ENCODE measurements around the gene PSMC5. TPM values are rescaled to one million over a fixed set of nuclear protein-coding genes. Genes with fewer than 3 reads are reported as not detected.
"Not testable (repeated sequence)": the region's sequence is repeated elsewhere in the genome, so short reads cannot be mapped to it uniquely, and the experiment has no call there.

The PSMC5 gene
- total RNA-seq, 1 donor from 2014 or later, result 49.6 TPM

GRCh38 chr17:63869491-63870291 lies 42.5 kb downstream of the PSMC5 start:
- not testable (repeated sequence) for H3K79me2 ChIP-seq (ENCODE audit: low read depth); H3K4me1 Mint-ChIP-seq; H3K27ac ChIP-seq; H3K4me3 Mint-ChIP-seq; H4K20me1 ChIP-seq (ENCODE audit: low read depth); H3K9me3 ChIP-seq (ENCODE audit: low read depth); H3K4me1 ChIP-seq; H3K9ac ChIP-seq; H3K9me3 Mint-ChIP-seq; H3K27ac Mint-ChIP-seq; H3K36me3 Mint-ChIP-seq; H3K36me3 ChIP-seq; H3K4me3 ChIP-seq; H3K27me3 ChIP-seq; H3F3A ChIP-seq (ENCODE audit: low read depth); H2AFZ ChIP-seq (replicated peaks); H3K4me2 ChIP-seq; H3K27me3 Mint-ChIP-seq (ENCODE audit: insufficient read depth, low read depth)
- TF ChIP-seq, protein P1, sequence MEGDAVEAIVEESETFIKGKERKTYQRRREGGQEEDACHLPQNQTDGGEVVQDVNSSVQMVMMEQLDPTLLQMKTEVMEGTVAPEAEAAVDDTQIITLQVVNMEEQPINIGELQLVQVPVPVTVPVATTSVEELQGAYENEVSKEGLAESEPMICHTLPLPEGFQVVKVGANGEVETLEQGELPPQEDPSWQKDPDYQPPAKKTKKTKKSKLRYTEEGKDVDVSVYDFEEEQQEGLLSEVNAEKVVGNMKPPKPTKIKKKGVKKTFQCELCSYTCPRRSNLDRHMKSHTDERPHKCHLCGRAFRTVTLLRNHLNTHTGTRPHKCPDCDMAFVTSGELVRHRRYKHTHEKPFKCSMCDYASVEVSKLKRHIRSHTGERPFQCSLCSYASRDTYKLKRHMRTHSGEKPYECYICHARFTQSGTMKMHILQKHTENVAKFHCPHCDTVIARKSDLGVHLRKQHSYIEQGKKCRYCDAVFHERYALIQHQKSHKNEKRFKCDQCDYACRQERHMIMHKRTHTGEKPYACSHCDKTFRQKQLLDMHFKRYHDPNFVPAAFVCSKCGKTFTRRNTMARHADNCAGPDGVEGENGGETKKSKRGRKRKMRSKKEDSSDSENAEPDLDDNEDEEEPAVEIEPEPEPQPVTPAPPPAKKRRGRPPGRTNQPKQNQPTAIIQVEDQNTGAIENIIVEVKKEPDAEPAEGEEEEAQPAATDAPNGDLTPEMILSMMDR (IDR thresholded peaks at IDR 0.05), result peak; percentile 47
- DNase-seq (ENCODE audit: low spot score), result peak; percentile 24

DNA sequence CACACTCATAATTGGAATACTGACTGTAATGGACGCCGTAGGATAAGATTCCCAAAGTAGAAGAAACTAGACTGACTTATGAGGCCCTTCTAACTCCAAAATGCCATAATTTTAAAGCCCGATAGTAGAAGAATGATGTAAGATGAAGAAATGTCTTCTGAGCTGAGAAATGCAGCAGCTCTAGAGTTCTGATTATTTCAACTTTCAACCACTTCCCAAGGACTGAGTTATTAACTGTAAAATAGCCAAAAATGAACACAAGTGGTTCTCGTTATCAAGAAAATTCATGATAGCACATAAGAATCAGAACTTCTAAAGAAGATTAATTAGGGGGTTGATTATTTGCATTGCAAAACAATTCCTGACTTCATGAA lies 43.0 kb downstream of the PSMC5 start:
- H3K36me3 Mint-ChIP-seq; H3F3A ChIP-seq (ENCODE audit: low read depth); H3K4me3 ChIP-seq; H3K27ac Mint-ChIP-seq; H2AFZ ChIP-seq (replicated peaks); H3K4me2 ChIP-seq; H3K4me1 ChIP-seq; H3K4me3 Mint-ChIP-seq; H3K9ac ChIP-seq; H3K36me3 ChIP-seq; H3K4me1 Mint-ChIP-seq; H3K79me2 ChIP-seq (ENCODE audit: low read depth); H3K9me3 ChIP-seq (ENCODE audit: low read depth); H3K27me3 Mint-ChIP-seq (ENCODE audit: insufficient read depth, low read depth); H3K27me3 ChIP-seq; DNase-seq (ENCODE audit: low spot score); H4K20me1 ChIP-seq (ENCODE audit: low read depth); H3K9me3 Mint-ChIP-seq; H3K27ac ChIP-seq: not testable (repeated sequence)

DNA sequence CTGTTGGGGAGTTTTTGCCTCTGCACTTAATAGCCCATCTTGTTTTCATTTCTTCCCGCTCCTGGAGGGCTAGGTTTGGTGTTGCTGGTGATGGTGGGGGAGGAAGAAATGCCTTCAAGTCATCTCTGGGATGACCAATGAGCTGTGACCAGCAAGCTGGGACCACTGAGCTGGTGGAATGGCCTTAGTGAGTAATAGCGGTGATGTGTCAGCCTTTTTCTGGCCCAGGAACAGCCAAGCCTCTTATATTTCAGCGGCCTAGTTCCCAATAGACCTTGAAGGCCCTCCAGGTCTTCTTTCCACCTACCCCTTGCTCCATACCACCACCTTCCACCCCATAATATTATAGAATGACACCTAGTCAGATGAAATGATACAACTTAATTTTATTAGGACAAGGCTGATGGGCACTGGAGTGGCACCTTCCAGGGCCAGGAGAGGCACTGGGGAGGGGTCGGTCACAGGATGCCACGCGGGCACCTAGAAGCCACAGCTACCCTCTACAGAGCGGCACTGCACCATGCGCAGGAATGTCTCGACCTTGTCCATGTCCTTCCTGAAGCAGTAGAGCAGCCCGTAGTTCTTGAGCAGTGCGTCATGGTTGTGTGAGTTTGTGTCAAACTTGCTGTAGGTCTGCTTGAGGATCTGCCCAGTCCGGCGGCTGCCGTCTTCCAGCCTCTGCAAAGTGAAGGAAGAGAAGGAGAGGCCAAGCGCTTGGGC lies 44.6 kb downstream of the PSMC5 start:
- H3K27me3 Mint-ChIP-seq (ENCODE audit: insufficient read depth, low read depth); H2AFZ ChIP-seq (replicated peaks); H3K4me3 ChIP-seq; H3K9me3 Mint-ChIP-seq; H3K9ac ChIP-seq; H4K20me1 ChIP-seq (ENCODE audit: low read depth); H3K4me2 ChIP-seq; H3F3A ChIP-seq (ENCODE audit: low read depth); H3K27ac Mint-ChIP-seq; H3K4me3 Mint-ChIP-seq; H3K27me3 ChIP-seq; H3K36me3 Mint-ChIP-seq; H3K79me2 ChIP-seq (ENCODE audit: low read depth); H3K4me1 Mint-ChIP-seq; H3K36me3 ChIP-seq; H3K27ac ChIP-seq; H3K4me1 ChIP-seq; DNase-seq (ENCODE audit: low spot score); H3K9me3 ChIP-seq (ENCODE audit: low read depth): not testable (repeated sequence)

DNA sequence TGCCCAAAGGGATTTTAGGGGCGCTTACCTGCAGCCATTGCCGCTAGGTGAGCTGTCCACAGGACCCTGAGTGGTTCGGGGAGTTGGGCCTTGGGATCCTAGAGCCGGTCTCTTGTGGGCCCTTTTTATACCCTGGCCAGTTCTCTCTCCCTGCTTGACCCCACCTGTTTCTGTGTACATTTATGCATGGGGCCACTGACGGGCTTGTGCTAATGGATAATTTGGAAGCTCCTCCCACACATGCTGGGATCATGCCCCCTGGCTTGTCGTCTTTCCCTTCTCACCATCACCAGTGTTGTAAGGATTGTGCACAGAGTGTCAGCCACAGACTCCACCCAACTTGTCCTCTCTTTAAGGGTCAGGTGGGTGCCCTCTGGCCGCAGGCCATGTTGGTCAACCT lies 46.3 kb downstream of the PSMC5 start, which contains the start of gene CSH2:
TSS of gene CSH2 (minus strand) at position 101 of the 400 bp plus-strand sequence. CDS start at position 38, 63 bp downstream.
- not testable (repeated sequence) for H3K4me1 ChIP-seq; H3K36me3 Mint-ChIP-seq; H3F3A ChIP-seq (ENCODE audit: low read depth); H3K27ac Mint-ChIP-seq; H3K9me3 ChIP-seq (ENCODE audit: low read depth); H3K79me2 ChIP-seq (ENCODE audit: low read depth); H3K4me3 ChIP-seq; H3K4me2 ChIP-seq; DNase-seq (ENCODE audit: low spot score); H3K27me3 Mint-ChIP-seq (ENCODE audit: insufficient read depth, low read depth); H3K4me3 Mint-ChIP-seq; H2AFZ ChIP-seq (replicated peaks); H4K20me1 ChIP-seq (ENCODE audit: low read depth); H3K9me3 Mint-ChIP-seq; H3K4me1 Mint-ChIP-seq; H3K36me3 ChIP-seq; H3K27me3 ChIP-seq; H3K9ac ChIP-seq; H3K27ac ChIP-seq

GRCh38 chr17:63874061-63874626 lies 46.9 kb downstream of the PSMC5 start:
- H3K4me3 Mint-ChIP-seq; H3K4me1 ChIP-seq; DNase-seq (ENCODE audit: low spot score); H4K20me1 ChIP-seq (ENCODE audit: low read depth); H3K9me3 ChIP-seq (ENCODE audit: low read depth); H3K9ac ChIP-seq; H3K4me1 Mint-ChIP-seq; H3K36me3 Mint-ChIP-seq; H3K79me2 ChIP-seq (ENCODE audit: low read depth); H3K4me3 ChIP-seq; H3K4me2 ChIP-seq; H3K27me3 ChIP-seq; H3F3A ChIP-seq (ENCODE audit: low read depth); H3K9me3 Mint-ChIP-seq; H3K27ac Mint-ChIP-seq; H3K27me3 Mint-ChIP-seq (ENCODE audit: insufficient read depth, low read depth); H2AFZ ChIP-seq (replicated peaks); H3K36me3 ChIP-seq; H3K27ac ChIP-seq: not testable (repeated sequence)

- peak overlapping the region; percentile 24 for H3K4me3 Mint-ChIP-seq
- H3K27me3 ChIP-seq; H3K9me3 ChIP-seq (ENCODE audit: low read depth); H4K20me1 ChIP-seq (ENCODE audit: low read depth); H3K27ac Mint-ChIP-seq; H3K36me3 ChIP-seq; H3K27ac ChIP-seq; H3K4me3 ChIP-seq; H3K4me1 Mint-ChIP-seq; H3K4me1 ChIP-seq; H3K9me3 Mint-ChIP-seq; H3K27me3 Mint-ChIP-seq (ENCODE audit: insufficient read depth, low read depth); H3K9ac ChIP-seq; H2AFZ ChIP-seq (replicated peaks); H3K4me2 ChIP-seq; DNase-seq (ENCODE audit: low spot score); H3K36me3 Mint-ChIP-seq; H3K79me2 ChIP-seq (ENCODE audit: low read depth); H3F3A ChIP-seq (ENCODE audit: low read depth): not testable (repeated sequence)
Measured at GRCh38 chr17:63874693-63875092, 47.5 kb downstream of the PSMC5 start.

GRCh38 chr17:63878413-63878812 lies 51.2 kb downstream of the PSMC5 start:
- H3K9ac ChIP-seq; H3K79me2 ChIP-seq (ENCODE audit: low read depth); DNase-seq (ENCODE audit: low spot score); H3K9me3 Mint-ChIP-seq; H3K27me3 ChIP-seq; H3K27ac ChIP-seq; H3K4me1 ChIP-seq; H3K4me3 Mint-ChIP-seq; H3K4me3 ChIP-seq; H2AFZ ChIP-seq (replicated peaks); H3K4me1 Mint-ChIP-seq; H3K4me2 ChIP-seq; H3K27ac Mint-ChIP-seq; H3K9me3 ChIP-seq (ENCODE audit: low read depth); H4K20me1 ChIP-seq (ENCODE audit: low read depth); H3K36me3 ChIP-seq; H3F3A ChIP-seq (ENCODE audit: low read depth); H3K36me3 Mint-ChIP-seq: not testable (repeated sequence)
- peaks cover 11% of the 10 kb centered on the region for H3K27me3 Mint-ChIP-seq (ENCODE audit: insufficient read depth, low read depth)
